Lower leg skin (tissue), 4 donors: Measurements from ENCODE around the gene KCNJ3. TPM values are rescaled to one million over a fixed set of nuclear protein-coding genes. Genes with fewer than 3 reads are reported as not detected.

Experiments
- DNase-seq, 2 donors: peaks; one replicate each; pipeline ENCODE4 v3.0.0-alpha.2; 2019; ENCODE audit warnings: low spot score in 2 of 2
- H3K4me3 ChIP-seq: fragments of 200-600 bp; sonication (generic); 2 replicates; pipeline ENCODE4 v1.5.1; 2017; ENCODE audit warnings: mild to moderate bottlenecking, low read depth; ENCODE audit not compliant: poor library complexity, severe bottlenecking
- POLR2A ChIP-seq, 2 donors: fragments of 450-650 bp; IDR thresholded peaks; one replicate each; pipeline ENCODE4 v1.6.1; 2016 to 2017; ENCODE audit warnings: antibody characterized with exemption in 2 of 2, mild to moderate bottlenecking in 1 of 2, moderate library complexity in 1 of 2
- WGBS, 2 donors: methylation state at CpG; one replicate each; pipeline ENCODE4 v1.1.5; 2018; 5-methylcytosine and 5-hydroxymethylcytosine counted together
- intact Hi-C: fragments of 100-400 bp; cut with DNase I; formaldehyde crosslinking; loops from one replicate; pipeline ENCODE4 v1.15.0; 2023; ENCODE audit warnings: low total_unique reads
- total RNA-seq, 4 donors: library from RNA; depleted of rRNA; stranded (reverse); fragments of >200 nt; gene quantifications; one replicate each; pipeline ENCODE4 v1.1.0, GENCODE V29; 2016
- TF ChIP-seq, protein P1 (sequence below), 3 donors: fragments of 450-650 bp; IDR thresholded peaks; one replicate each; pipeline ENCODE4 v1.5.1; 2016; ENCODE audit warnings: antibody characterized with exemption in 3 of 3, mild to moderate bottlenecking in 3 of 3, moderate library complexity in 2 of 3

Gene KCNJ3
- total RNA-seq, 4 donors from 2014 or later, result 0.08 to 0.42 (median 0.42) TPM; not detected in 1

GRCh38 chr2:154692927-154693326 lies 5.6 kb upstream of the KCNJ3 start:
- 23 to 32% methylated on average over 5 of the region's 5 CpGs for WGBS, 2 donors
- H3K4me3 ChIP-seq, result no peak overlapping the region
- intact Hi-C loops, result no loop called here
- no peak for DNase-seq
- TF ChIP-seq, protein P1, sequence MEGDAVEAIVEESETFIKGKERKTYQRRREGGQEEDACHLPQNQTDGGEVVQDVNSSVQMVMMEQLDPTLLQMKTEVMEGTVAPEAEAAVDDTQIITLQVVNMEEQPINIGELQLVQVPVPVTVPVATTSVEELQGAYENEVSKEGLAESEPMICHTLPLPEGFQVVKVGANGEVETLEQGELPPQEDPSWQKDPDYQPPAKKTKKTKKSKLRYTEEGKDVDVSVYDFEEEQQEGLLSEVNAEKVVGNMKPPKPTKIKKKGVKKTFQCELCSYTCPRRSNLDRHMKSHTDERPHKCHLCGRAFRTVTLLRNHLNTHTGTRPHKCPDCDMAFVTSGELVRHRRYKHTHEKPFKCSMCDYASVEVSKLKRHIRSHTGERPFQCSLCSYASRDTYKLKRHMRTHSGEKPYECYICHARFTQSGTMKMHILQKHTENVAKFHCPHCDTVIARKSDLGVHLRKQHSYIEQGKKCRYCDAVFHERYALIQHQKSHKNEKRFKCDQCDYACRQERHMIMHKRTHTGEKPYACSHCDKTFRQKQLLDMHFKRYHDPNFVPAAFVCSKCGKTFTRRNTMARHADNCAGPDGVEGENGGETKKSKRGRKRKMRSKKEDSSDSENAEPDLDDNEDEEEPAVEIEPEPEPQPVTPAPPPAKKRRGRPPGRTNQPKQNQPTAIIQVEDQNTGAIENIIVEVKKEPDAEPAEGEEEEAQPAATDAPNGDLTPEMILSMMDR (IDR thresholded peaks at IDR 0.05), result no peak
- no peak for TF ChIP-seq POLR2A (IDR thresholded peaks at IDR 0.05)

DNA sequence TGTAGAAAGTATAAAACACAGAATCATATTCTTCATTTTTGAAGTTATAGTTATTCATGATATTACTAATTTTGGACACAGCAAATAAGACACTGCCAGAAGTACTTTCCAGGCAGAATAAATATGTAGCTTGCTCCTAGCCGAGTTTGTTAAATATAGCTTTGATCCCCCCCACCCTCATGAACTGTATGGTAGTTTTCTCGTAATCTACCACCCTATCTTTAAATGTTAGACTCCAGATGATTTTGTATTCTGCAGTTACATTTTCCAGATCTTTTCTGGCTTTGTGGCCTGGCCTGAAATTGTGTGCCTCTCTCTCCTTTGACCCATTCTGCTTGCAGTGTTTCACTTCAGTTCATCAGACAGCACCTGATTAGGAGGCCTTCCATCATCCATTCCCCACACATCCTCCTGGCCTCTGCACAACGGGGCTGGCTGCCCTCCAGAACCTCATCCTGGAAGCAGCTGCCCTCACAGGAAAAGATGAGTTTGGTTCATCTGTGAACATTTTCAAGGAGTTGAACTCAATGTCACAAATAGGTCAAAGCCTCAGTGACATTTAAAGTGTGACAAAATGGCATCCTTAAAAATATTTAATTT lies 4.7 kb upstream of the KCNJ3 start:
- H3K4me3 ChIP-seq, result no peak overlapping the region

DNA sequence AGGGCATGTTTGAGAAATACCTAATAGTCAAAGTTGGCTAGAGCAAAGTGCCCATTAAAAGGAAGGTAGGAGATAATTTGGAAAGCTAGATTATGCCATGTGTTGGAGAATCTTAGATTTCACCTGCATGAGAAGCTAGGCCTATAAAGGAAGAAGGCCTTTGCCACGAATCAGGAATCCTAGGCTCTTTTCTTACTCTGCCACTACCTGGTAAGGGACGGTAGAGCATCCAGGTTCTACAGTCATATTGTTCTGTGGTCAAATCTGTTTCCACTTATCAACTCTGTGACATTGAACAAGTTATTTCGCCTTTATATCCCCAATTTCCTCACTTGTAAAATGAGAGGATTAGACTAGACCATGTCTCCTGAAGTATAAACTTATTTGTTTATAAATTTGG lies 3.6 kb upstream of the KCNJ3 start:
- intact Hi-C loops, result no loop called here
- H3K4me3 ChIP-seq, result no peak overlapping the region
- TF ChIP-seq, protein P1 (IDR thresholded peaks at IDR 0.05), result no peak
- TF ChIP-seq POLR2A (IDR thresholded peaks at IDR 0.05), result no peak
- 86 to 88% methylated on average over 3 of the region's 3 CpGs for WGBS, 2 donors
- no peak for DNase-seq

More for the DNA sequence above, 4.7 kb upstream of the KCNJ3 start:
- WGBS, 2 donors, result 55 to 61% methylated on average over 3 of the region's 3 CpGs
- TF ChIP-seq, protein P1 (IDR thresholded peaks at IDR 0.05), result no peak
- no peak for TF ChIP-seq POLR2A (IDR thresholded peaks at IDR 0.05)
- no peak for DNase-seq
- intact Hi-C loops, result no loop called here

GRCh38 chr2:154696369-154696768 lies 2.1 kb upstream of the KCNJ3 start:
- TF ChIP-seq POLR2A (IDR thresholded peaks at IDR 0.05), result no peak
- TF ChIP-seq, protein P1 (IDR thresholded peaks at IDR 0.05), result no peak
- no peak overlapping the region for H3K4me3 ChIP-seq
- WGBS, 2 donors, result 79 to 84% methylated on average over 4 of the region's 4 CpGs
- intact Hi-C loops, result no loop called here
- DNase-seq, result no peak

GRCh38 chr2:154696810-154697417 lies 1.6 kb upstream of the KCNJ3 start:
- intact Hi-C loops, result no loop called here
- DNase-seq, result no peak
- no peak for TF ChIP-seq POLR2A (IDR thresholded peaks at IDR 0.05)
- TF ChIP-seq, protein P1 (IDR thresholded peaks at IDR 0.05), result no peak
- no peak overlapping the region for H3K4me3 ChIP-seq
- WGBS, 2 donors, result 36 to 48% methylated on average over 8 of the region's 8 CpGs
